ENCODE measurements around the gene GORASP2.

The GORASP2 gene

GRCh38 chr2:171008550-171009205, 79.6 kb downstream of the GORASP2 start:
- no peak for DNase-seq

- no peak for DNase-seq
Measured at GRCh38 chr2:171009386-171009785, 80.3 kb downstream of the GORASP2 start.

- DNase-seq: no peak
Measured at GRCh38 chr2:171013851-171014250, 84.8 kb downstream of the GORASP2 start.

GRCh38 chr2:171016125-171016524, 87.1 kb downstream of the GORASP2 start:
- DNase-seq: no peak
